ENCODE measurements around the gene HOTAIR.

DNA sequence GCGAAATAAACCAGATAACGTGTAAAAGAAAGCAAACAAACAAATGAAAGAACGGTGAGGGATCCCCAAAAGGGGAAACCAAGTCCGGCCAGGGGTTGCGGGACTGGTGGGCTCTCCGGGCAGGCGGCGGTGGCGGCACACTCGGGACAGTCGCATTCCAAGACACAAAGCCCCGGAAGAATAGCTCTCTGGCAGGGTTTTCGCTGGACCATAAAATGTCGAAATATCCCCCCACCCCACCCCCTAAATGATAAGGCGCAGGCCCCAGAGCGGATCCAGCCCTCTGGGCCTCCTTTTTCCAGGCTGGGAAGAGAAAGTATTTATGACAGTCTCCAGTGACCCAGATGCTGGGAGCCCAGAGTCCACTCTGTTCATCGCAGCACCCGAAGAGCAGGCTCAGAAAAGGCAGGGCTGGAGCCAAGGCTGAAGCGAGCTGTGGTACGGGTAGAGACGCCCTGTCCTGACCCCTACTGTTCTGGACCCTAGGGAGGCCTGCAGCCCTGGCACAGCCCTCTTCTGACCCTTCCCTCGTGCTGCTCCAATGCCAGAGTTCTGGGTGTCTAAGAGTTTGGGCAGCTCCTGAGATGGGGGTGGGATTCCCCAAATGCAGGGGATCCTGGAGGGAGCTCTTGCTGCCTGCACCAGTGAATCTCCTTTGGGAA lies 31.9 kb upstream of the HOTAIR start:
- TF ChIP-seq POLR2AphosphoS5 (IDR thresholded peaks at IDR 0.05) (no peak), CTCF (IDR thresholded peaks at IDR 0.05) (no peak)
